ENCODE data around the gene NACC2. TPM values are rescaled to one million over a fixed set of nuclear protein-coding genes. Genes with fewer than 3 reads are reported as not detected.

The NACC2 gene
- total and polyA plus RNA-seq, 9 of the 15 experiments (the other 6 are each of a cell fraction or from before 2014, with no cell fraction given), result 0.70 to 25.1 (median 5.6) TPM

DNA sequence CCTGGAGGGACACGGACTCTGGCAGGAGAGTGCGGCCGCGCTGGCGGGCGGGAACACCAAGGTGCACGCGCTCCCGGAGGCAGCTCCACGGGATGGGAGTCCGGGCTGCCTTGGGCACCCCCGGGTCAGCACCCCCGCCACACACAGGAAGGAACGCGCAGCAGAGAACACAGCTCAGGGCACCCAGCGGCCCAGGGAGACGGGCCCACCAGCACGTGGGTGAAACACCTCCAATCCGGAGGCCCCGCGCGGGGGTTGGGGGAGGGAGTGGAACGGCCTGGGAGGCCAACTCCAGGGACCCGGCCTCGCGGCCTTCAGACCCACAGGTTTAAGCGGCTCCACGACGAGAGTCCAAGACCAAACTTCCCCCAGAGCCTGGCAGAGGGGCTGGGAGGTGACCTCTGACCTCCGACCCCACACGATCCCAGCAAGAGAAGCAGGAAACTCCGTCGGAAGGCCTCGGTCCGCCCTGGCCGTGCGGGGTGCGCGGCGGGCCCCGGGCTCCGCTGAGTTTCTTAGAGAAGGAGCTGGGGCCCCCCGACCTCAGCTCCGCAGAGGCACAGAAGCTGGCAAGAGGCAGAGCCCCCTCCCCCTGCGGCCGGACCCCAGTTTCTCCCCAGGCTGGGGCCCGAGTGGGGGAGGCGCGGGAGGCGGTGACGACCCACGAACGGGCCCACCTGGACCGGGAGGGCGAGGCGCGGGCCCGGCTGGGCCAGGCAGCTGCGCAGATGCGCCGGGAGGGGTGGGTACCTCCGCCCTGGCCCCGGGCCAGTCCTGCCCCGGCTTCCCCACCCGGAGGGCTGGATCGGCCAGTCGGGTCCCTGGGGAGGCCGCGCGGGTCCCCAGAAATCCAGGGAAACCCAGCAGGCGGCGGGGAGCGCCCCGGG lies 851 bp downstream of the NACC2 start (continued):
- TF ChIP-seq NR2C2 (CRISPR knock-in tag; IDR thresholded peaks at IDR 0.05) (peak; percentile 91), NR2C2 (tag; IDR thresholded peaks at IDR 0.05) (peak; percentile 98), GTF2F1 (IDR thresholded peaks at IDR 0.05; ENCODE audit: low read depth, low read length) (no peak), RBM15 (IDR thresholded peaks at IDR 0.05; ENCODE audit: insufficient read depth, low read length) (no peak), NR2C1 (IDR thresholded peaks at IDR 0.05) (peak; percentile 96), NR2C1 (tag; IDR thresholded peaks at IDR 0.05) (peak; percentile 97), ZNF444 (CRISPR knock-in tag; IDR thresholded peaks at IDR 0.05) (no peak), HDAC1 (IDR thresholded peaks at IDR 0.05) (peak in 1 of 2 experiments; percentile 40; a peak in 2 of 4 replicates), PHB (CRISPR knock-in tag; IDR thresholded peaks at IDR 0.05) (0 out of 2 replicates have a peak, but pooled peaks have one; percentile 15), THRAP3 (IDR thresholded peaks at IDR 0.05; ENCODE audit: borderline replicate concordance) (no peak), HDAC2 (IDR thresholded peaks at IDR 0.05) (no peak), ZBTB1 (CRISPR knock-in tag; IDR thresholded peaks at IDR 0.05; ENCODE audit: borderline replicate concordance, low read depth) (peak; percentile 71; the same call in 1 of the 2 replicates), ZNF75A (CRISPR knock-in tag; IDR thresholded peaks at IDR 0.05) (no peak), ZBTB7A (IDR thresholded peaks at IDR 0.05; ENCODE audit: borderline replicate concordance, control insufficient read depth, low read depth, low read length) (peak; percentile 55; the same call in 1 of the 2 replicates), SP1 (CRISPR knock-in tag; IDR thresholded peaks at IDR 0.05) (0 out of 2 replicates have a peak, but pooled peaks have one; percentile 30), MYNN (IDR thresholded peaks at IDR 0.05) (peak; percentile 12; the same call in 1 of the 2 replicates), MYNN (CRISPR knock-in tag; IDR thresholded peaks at IDR 0.05) (no peak), EGR1 (conservative IDR thresholded peaks at IDR 0.05) (peak; percentile 38; the same call in 1 of the 2 replicates)
- TF ChIP-seq, protein P1, sequence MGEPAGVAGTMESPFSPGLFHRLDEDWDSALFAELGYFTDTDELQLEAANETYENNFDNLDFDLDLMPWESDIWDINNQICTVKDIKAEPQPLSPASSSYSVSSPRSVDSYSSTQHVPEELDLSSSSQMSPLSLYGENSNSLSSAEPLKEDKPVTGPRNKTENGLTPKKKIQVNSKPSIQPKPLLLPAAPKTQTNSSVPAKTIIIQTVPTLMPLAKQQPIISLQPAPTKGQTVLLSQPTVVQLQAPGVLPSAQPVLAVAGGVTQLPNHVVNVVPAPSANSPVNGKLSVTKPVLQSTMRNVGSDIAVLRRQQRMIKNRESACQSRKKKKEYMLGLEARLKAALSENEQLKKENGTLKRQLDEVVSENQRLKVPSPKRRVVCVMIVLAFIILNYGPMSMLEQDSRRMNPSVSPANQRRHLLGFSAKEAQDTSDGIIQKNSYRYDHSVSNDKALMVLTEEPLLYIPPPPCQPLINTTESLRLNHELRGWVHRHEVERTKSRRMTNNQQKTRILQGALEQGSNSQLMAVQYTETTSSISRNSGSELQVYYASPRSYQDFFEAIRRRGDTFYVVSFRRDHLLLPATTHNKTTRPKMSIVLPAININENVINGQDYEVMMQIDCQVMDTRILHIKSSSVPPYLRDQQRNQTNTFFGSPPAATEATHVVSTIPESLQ (CRISPR knock-in tag; IDR thresholded peaks at IDR 0.05), result no peak

Data from K562 (cell line).